ENCODE measurements around the gene CAPNS2.
"Not testable (repeated sequence)": the region's sequence is repeated elsewhere in the genome, so short reads cannot be mapped to it uniquely, and the experiment has no call there.

Gene CAPNS2

DNA sequence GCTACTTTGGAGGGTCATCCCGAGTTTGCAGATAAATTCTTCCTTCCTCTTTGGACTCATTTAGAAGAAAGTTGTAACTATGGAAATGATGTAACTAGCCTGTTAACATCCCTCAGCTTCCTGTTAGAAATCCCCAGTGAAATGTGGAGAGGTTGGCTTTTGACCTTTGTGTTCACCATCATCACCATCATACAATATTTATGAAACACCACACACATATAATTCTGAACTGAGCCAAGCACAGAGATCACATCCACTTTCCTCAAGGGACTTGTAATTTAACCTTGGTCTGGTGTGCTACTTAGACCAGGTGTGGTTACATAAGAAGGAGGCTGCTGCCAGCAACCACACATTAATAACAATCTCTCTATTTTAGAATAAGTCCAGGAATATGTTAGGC is 2.5 kb downstream of the CAPNS2 start:
- DNase-seq, result no peak

DNA sequence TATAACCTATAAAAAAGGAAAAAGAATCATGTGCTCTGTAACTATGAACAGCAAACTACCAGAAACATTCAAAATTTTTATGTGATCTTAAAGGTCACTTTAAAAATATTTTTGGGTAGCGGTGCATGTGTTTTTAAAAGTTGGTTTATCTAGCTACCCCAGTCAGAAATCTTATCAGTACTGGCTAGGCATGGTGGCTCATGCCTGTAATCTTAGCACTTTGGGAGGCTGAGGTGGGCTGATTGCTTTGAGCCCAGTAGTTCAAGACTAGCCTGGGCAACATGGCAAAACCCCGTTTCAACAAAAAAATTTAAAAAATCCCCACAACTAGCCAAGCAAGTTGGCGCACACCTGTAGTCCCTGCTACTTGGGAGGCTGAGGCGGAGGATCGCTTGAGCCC is 3.7 kb downstream of the CAPNS2 start:
- DNase-seq, result peak; percentile 10

GRCh38 chr16:55571191-55571897 is 4.9 kb downstream of the CAPNS2 start:
- no peak for DNase-seq

DNA sequence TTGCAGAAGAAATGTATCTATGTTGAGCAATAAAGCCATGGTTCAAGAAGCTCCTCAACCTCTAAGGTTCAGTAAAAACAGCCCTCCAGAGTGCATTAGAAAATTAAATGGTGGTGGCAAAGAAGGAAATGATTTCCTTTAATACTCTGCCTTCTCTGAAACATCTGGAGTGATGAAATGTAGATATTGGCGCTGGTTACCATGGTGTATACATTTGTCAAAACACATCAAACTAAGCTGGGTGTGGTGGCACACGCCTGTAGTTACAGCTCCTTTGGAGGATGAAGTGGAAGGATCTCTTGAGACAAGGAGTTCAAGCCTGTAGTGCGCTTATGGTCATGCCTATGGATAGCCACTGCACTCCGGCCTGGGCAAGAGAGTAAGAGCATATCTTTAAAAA is 6.0 kb downstream of the CAPNS2 start:
- no peak for DNase-seq

DNA sequence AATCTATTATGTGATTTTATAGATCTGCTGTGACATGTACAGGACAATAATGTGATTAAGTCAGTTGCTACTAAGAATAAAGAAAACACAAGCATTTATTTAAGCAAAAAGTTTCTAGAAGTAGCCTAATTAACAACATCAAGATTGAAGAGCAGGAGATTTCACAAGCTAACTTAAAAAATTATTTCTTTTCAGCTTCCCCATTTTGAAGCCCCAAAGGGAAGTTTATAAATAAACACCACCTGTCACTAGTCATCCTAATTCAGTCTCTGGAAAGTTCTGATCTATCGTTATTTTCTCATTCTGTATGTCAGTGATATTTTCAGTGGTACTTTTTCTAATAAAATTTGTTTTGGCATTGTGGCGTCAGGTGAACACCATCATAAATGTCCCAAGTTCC is 8.3 kb downstream of the CAPNS2 start:
- no peak for DNase-seq

- DNase-seq, result no peak
Measured at GRCh38 chr16:55575496-55575895, 9.0 kb downstream of the CAPNS2 start.

DNA sequence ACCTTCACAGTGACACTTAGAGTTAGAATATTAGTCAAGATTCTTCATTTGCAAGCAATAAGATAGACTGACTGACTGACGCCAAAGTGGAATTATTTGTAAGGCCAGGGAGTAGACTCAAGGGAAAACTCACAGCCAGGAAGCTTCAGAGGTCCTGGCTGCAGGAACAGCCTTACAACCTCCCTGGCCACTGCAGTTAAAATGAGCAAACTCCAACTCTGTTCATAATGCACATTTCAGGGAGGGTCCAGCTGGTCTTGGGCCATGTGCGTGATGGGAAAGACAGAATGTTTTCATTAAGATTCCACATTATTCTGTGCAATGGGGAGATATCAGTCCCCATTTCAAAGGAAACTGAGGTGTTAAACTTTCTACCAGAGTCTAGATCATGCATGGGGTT is 9.9 kb downstream of the CAPNS2 start:
- no peak for DNase-seq

DNA sequence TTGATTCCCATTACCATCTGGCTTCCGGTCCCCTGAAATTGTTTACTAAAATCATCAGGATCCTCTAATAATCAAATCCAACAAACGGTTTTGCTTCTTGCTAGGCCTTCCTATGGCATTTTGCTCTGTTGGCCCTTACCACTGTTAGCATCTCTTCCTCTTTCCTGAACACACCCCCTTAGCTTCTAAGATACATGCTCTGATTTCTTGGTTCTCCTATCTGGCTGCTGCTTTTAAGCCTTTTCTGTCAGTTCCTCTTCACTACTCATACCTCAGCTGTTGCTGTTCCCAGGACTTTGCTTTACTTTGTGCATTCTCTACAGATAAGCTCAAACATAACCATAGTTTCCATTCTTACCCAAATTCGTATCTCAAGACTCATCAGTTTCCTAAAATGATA is 11.4 kb downstream of the CAPNS2 start:
- DNase-seq, result peak; percentile 12

- DNase-seq, result no peak
Measured at GRCh38 chr16:55585631-55586030, 19.1 kb downstream of the CAPNS2 start.

DNA sequence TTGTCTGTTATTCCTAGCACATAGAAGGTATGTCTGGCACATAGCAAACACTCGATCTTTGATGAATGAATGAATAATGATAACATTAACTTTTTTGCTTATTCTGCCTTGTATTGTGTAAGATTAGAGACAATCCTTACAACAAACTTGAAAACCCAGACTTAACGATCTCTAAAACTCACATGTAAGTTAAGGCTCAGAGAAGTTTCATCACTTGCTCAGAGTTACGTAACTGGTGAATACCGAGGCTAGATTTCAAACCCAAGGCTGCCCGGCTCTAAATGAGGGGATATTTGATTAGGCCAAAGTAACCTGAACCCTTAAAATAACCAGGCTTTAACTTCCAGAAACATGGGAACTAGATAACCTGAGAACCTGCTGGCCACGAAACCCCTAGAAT is 22.3 kb downstream of the CAPNS2 start:
- no peak for DNase-seq

GRCh38 chr16:55592306-55592705 is 25.8 kb downstream of the CAPNS2 start:
- DNase-seq, result peak; percentile 52

- no peak for DNase-seq
Measured at GRCh38 chr16:55597928-55598327, 31.4 kb downstream of the CAPNS2 start.

- DNase-seq, result no peak
Measured at GRCh38 chr16:55605754-55606336, 39.4 kb downstream of the CAPNS2 start.

- peak; percentile 17 for DNase-seq
Measured at GRCh38 chr16:55613613-55614335, 47.3 kb downstream of the CAPNS2 start.

DNA sequence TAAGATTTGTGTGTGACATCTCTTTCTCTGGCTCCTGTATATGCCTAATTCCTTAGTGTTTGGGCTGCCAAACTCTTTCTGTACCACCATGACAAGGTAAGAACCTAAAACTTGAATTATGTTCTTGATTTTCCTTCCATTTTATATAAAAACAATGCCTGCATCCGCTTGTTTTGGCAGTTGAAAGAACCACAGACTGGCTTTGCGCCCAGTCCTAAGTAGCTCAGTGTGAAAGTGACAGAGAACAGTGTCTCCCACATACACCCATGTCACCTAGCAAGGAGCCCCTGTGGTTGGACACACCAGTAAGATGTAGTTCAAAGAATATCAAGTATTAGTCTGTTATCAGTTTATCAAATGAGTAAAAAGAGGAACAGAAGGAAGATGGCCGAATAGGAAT is 48.6 kb downstream of the CAPNS2 start:
- DNase-seq, result no peak

GRCh38 chr16:55615670-55616069 is 49.2 kb downstream of the CAPNS2 start:
- not testable (repeated sequence) for DNase-seq
